ENCODE data around the gene PHKA1. TPM values are rescaled to one million over a fixed set of nuclear protein-coding genes. Genes with fewer than 3 reads are reported as not detected.

The PHKA1 gene
- total RNA-seq, 1 donor from 2014 or later = 3.9 TPM

- Histone ChIP-seq H3K9me3 (no peaks in the 10 kb centered on the region), H3K36me3 (no peaks in the 10 kb centered on the region), H3K27me3 (ENCODE audit: low read depth) (no peaks in the 10 kb centered on the region), H3K4me3 (no peak overlapping the region), H3K27ac (no peak overlapping the region), H3K4me1 (no peaks in the 10 kb centered on the region)
- intact Hi-C loops (cut with DNase I) = no loop called here
- TF ChIP-seq, protein P1, sequence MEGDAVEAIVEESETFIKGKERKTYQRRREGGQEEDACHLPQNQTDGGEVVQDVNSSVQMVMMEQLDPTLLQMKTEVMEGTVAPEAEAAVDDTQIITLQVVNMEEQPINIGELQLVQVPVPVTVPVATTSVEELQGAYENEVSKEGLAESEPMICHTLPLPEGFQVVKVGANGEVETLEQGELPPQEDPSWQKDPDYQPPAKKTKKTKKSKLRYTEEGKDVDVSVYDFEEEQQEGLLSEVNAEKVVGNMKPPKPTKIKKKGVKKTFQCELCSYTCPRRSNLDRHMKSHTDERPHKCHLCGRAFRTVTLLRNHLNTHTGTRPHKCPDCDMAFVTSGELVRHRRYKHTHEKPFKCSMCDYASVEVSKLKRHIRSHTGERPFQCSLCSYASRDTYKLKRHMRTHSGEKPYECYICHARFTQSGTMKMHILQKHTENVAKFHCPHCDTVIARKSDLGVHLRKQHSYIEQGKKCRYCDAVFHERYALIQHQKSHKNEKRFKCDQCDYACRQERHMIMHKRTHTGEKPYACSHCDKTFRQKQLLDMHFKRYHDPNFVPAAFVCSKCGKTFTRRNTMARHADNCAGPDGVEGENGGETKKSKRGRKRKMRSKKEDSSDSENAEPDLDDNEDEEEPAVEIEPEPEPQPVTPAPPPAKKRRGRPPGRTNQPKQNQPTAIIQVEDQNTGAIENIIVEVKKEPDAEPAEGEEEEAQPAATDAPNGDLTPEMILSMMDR (IDR thresholded peaks at IDR 0.05) = no peak
- DNase-seq = no peak
- ATAC-seq = peak; percentile 51 to 78
Measured at GRCh38 chrX:72540318-72540717, 173.8 kb downstream of the PHKA1 start.

- H3K4me3 ChIP-seq = no peak overlapping the region
- intact Hi-C loops (cut with DNase I) = no loop called here
- H3K4me1 ChIP-seq = no peaks in the 10 kb centered on the region
- H3K27ac ChIP-seq = no peak overlapping the region
- no peaks in the 10 kb centered on the region for H3K36me3 ChIP-seq
- DNase-seq (no peak), ATAC-seq (peak in 1 of 2 donors; percentile 52)
- no peaks in the 10 kb centered on the region for H3K27me3 ChIP-seq (ENCODE audit: low read depth)
- TF ChIP-seq, protein P1 (IDR thresholded peaks at IDR 0.05) = no peak
- no peaks in the 10 kb centered on the region for H3K9me3 ChIP-seq
Measured at GRCh38 chrX:72539822-72540221, 174.3 kb downstream of the PHKA1 start.

- DNase-seq (no peak), ATAC-seq (peak in 1 of 2 donors; percentile 42)
- H3K27me3 ChIP-seq (ENCODE audit: low read depth) = no peaks in the 10 kb centered on the region
- H3K4me1 ChIP-seq = no peaks in the 10 kb centered on the region
- no peak overlapping the region for H3K27ac ChIP-seq
- H3K4me3 ChIP-seq = no peak overlapping the region
- H3K9me3 ChIP-seq = no peaks in the 10 kb centered on the region
- TF ChIP-seq, protein P1 (IDR thresholded peaks at IDR 0.05) = no peak
- H3K36me3 ChIP-seq = no peaks in the 10 kb centered on the region
- intact Hi-C loops (cut with DNase I) = no loop called here
Measured at GRCh38 chrX:72536542-72536941, 177.6 kb downstream of the PHKA1 start.

DNA sequence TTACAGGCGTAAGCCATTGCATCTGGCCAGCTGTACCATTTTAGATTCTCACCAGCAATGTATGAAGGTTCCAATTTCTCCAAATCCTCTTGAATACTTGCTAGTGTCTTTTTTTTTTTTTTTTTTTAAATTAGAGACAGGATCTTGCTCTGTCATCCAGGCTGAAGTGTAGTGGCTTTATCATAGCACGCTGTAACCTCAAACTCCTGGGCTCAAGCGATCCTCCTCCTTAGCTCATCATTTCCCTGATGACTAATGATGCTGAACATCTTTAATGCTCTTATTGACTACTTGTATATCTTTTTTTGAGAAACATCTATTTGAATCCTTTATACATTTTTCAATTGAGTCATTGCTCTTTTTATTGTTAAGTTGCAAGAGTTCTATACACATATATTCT is 181.7 kb downstream of the PHKA1 start:
- H3K4me3 ChIP-seq = no peak overlapping the region
- DNase-seq (no peak), ATAC-seq (no peak)
- intact Hi-C loops (cut with DNase I) = no loop called here
- no peaks in the 10 kb centered on the region for H3K9me3 ChIP-seq
- H3K27me3 ChIP-seq (ENCODE audit: low read depth) = no peaks in the 10 kb centered on the region
- no peaks in the 10 kb centered on the region for H3K4me1 ChIP-seq
- H3K27ac ChIP-seq = no peak overlapping the region
- TF ChIP-seq, protein P1 (IDR thresholded peaks at IDR 0.05) = no peak
- no peaks in the 10 kb centered on the region for H3K36me3 ChIP-seq

Other genes with a start within 250 kb of the PHKA1 start
- gene HDAC8, start 141.5 kb downstream of the PHKA1 start, total RNA-seq = 26.9 TPM
- 0.53 TPM for gene DMRTC1B, start 62.6 kb upstream of the PHKA1 start, total RNA-seq
- gene FAM236B, start 68.4 kb upstream of the PHKA1 start, total RNA-seq = not detected
- gene FAM236D, start 93.9 kb upstream of the PHKA1 start, total RNA-seq = not detected
- gene FAM236C, start 198.3 kb upstream of the PHKA1 start, total RNA-seq = not detected
- not detected for gene FAM236A, start 223.9 kb upstream of the PHKA1 start, total RNA-seq
- gene DMRTC1, start 229.5 kb upstream of the PHKA1 start, total RNA-seq = not detected